DOHH2 (cell line): Measurements from ENCODE around the gene VWF.
A peak's percentile ranks its signal among the peaks of the same experiment; 100 is the strongest.

ENCODE experiments used
- H3F3A ChIP-seq: fragments of 200-600 bp; sonication (generic), shearing (Covaris generic); 2 replicates; pipeline ENCODE4 v1.6.0; 2016; ENCODE audit warnings: antibody characterized with exemption, mild to moderate bottlenecking; ENCODE audit not compliant: control insufficient read depth, insufficient read depth
- H3K27ac ChIP-seq: fragments of 200-600 bp; sonication (generic); 2 replicates; pipeline ENCODE4 v1.5.1; 2014; ENCODE audit warnings: low read depth, mild to moderate bottlenecking, low read length, moderate library complexity
- H3K27me3 ChIP-seq: fragments of 200-600 bp; sonication (generic); 2 replicates; pipeline ENCODE4 v1.6.1; 2014; ENCODE audit warnings: mild to moderate bottlenecking, low read length, mixed read lengths; ENCODE audit not compliant: control insufficient read depth
- H3K36me3 ChIP-seq: fragments of 200-600 bp; sonication (generic); 2 replicates; pipeline ENCODE4 v1.6.1; 2014; ENCODE audit warnings: mild to moderate bottlenecking, low read length, moderate library complexity, mixed read lengths; ENCODE audit not compliant: control insufficient read depth
- H3K4me1 ChIP-seq: fragments of 200-600 bp; sonication (generic); 2 replicates; pipeline ENCODE4 v1.6.1; 2014; ENCODE audit warnings: mild to moderate bottlenecking, low read length, mixed read lengths; ENCODE audit not compliant: control insufficient read depth
- H3K4me2 ChIP-seq: fragments of 200-600 bp; sonication (generic); 2 replicates; pipeline ENCODE4 v1.6.0; 2014; ENCODE audit warnings: mild to moderate bottlenecking, low read length, moderate library complexity
- H3K4me3 ChIP-seq: fragments of 200-600 bp; sonication (generic); 2 replicates; pipeline ENCODE4 v1.5.1; 2014; ENCODE audit warnings: mild to moderate bottlenecking, low read length, mixed read lengths
- H3K79me2 ChIP-seq: fragments of 200-600 bp; sonication (generic); 2 replicates; pipeline ENCODE4 v1.6.1; 2014; ENCODE audit warnings: mild to moderate bottlenecking, low read length, mixed read lengths; ENCODE audit not compliant: control insufficient read depth
- H3K9me2 ChIP-seq: fragments of 200-600 bp; sonication (generic); replicated peaks from 2 replicates; pipeline ENCODE4 v1.6.1; 2014; ENCODE audit warnings: mild to moderate bottlenecking, low read length, mixed read lengths; ENCODE audit not compliant: control insufficient read depth
- H3K9me3 ChIP-seq: fragments of 200-600 bp; sonication (generic); 2 replicates; pipeline ENCODE4 v1.6.1; 2014; ENCODE audit warnings: antibody characterized with exemption, low read length, mixed read lengths; ENCODE audit not compliant: control insufficient read depth, insufficient read depth
- H4K20me1 ChIP-seq: fragments of 200-600 bp; sonication (generic); 2 replicates; pipeline ENCODE4 v1.6.0; 2014; ENCODE audit warnings: low read depth, mild to moderate bottlenecking, antibody characterized with exemption, low read length, moderate library complexity; ENCODE audit not compliant: control insufficient read depth, insufficient read depth
- CTCF ChIP-seq: fragments of 200-600 bp; sonication (generic); IDR thresholded peaks from one replicate; pipeline ENCODE4 v1.5.1; 2014; ENCODE audit warnings: antibody characterized with exemption, mild to moderate bottlenecking, low read depth, low read length; ENCODE audit not compliant: poor library complexity, severe bottlenecking
- EZH2phosphoT487 ChIP-seq: fragments of 200-600 bp; sonication (generic); IDR thresholded peaks from 2 replicates; pipeline ENCODE4 v1.6.1; 2017; ENCODE audit warnings: borderline replicate concordance, mild to moderate bottlenecking, antibody characterized with exemption, low read length, moderate library complexity, mixed read lengths

The VWF gene

GRCh38 chr12:5996459-5996858 is 128.0 kb downstream of the VWF start:
- Histone ChIP-seq H3K4me1 (no peaks in the 10 kb centered on the region), H3K36me3 (no peaks in the 10 kb centered on the region), H3K9me3 (no peaks in the 10 kb centered on the region), H3K27me3 (no peaks in the 10 kb centered on the region), H3K9me2 (no peaks in the 10 kb centered on the region), H3K4me3 (no peak overlapping the region), H4K20me1 (no peaks in the 10 kb centered on the region), H3K79me2 (no peaks in the 10 kb centered on the region), H3F3A (no peaks in the 10 kb centered on the region), H3K4me2 (no peak overlapping the region), H3K27ac (no peak overlapping the region)
- no peak for TF ChIP-seq EZH2phosphoT487
- no peak for TF ChIP-seq CTCF

GRCh38 chr12:5989621-5990020 is 134.8 kb downstream of the VWF start:
- H3K9me2 ChIP-seq = no peaks in the 10 kb centered on the region
- no peak overlapping the region for H3K4me3 ChIP-seq
- H3K4me2 ChIP-seq = no peak overlapping the region
- TF ChIP-seq EZH2phosphoT487 (no peak), CTCF (no peak)
- H4K20me1 ChIP-seq = no peaks in the 10 kb centered on the region
- no peak overlapping the region for H3K27ac ChIP-seq
- no peaks in the 10 kb centered on the region; the same call in 1 of the 2 replicates for H3K27me3 ChIP-seq
- no peaks in the 10 kb centered on the region for H3F3A ChIP-seq
- H3K36me3 ChIP-seq = no peaks in the 10 kb centered on the region
- H3K4me1 ChIP-seq = peaks cover 5% of the 10 kb centered on the region
- H3K9me3 ChIP-seq = no peaks in the 10 kb centered on the region
- no peaks in the 10 kb centered on the region for H3K79me2 ChIP-seq

- peaks cover 5% of the 10 kb centered on the region for H3K4me1 ChIP-seq
Observed at GRCh38 chr12:5988659-5989116, 135.8 kb downstream of the VWF start.

More at GRCh38 chr12:5988659-5989116, 135.8 kb downstream of the VWF start:
- TF ChIP-seq EZH2phosphoT487 (no peak), CTCF (peak; percentile 94)
- Histone ChIP-seq H3K9me2 (no peaks in the 10 kb centered on the region), H3K79me2 (no peaks in the 10 kb centered on the region), H3F3A (no peaks in the 10 kb centered on the region), H3K36me3 (no peaks in the 10 kb centered on the region), H3K27me3 (peaks cover 6% of the 10 kb centered on the region), H4K20me1 (no peaks in the 10 kb centered on the region), H3K9me3 (no peaks in the 10 kb centered on the region), H3K27ac (no peak overlapping the region), H3K4me2 (peak overlapping the region; percentile 46), H3K4me3 (no peak overlapping the region)
